ENCODE measurements around the gene DDX49. TPM values are rescaled to one million over a fixed set of nuclear protein-coding genes. Genes with fewer than 3 reads are reported as not detected.
"Not testable (repeated sequence)": the region's sequence is repeated elsewhere in the genome, so short reads cannot be mapped to it uniquely, and the experiment has no call there.

Gene DDX49
- total RNA-seq, 1 experiment from 2014 or later: 47.2 TPM

- in situ Hi-C loops (cut with HindIII; ENCODE audit: low pct_unique_long_range_greater_than_20kb, low sequenced_read_pairs): no loop called here
- peak; percentile 29 for DNase-seq (ENCODE audit: low read depth, low spot score)
Observed at GRCh38 chr19:18894254-18895037, 25.1 kb upstream of the DDX49 start.

GRCh38 chr19:18895038-18895823 lies 24.3 kb upstream of the DDX49 start:
- DNase-seq (ENCODE audit: low read depth, low spot score): peak; percentile 45
- in situ Hi-C loops (cut with HindIII; ENCODE audit: low pct_unique_long_range_greater_than_20kb, low sequenced_read_pairs): no loop called here

GRCh38 chr19:18895824-18896341 lies 23.6 kb upstream of the DDX49 start, which contains the start of gene CERS1:
TSS of gene CERS1 (minus strand) at chr19:18896158. CDS start at chr19:18896072, 86 bp downstream.
- in situ Hi-C loops (cut with HindIII; ENCODE audit: low pct_unique_long_range_greater_than_20kb, low sequenced_read_pairs): no loop called here
- peak; percentile 13 for DNase-seq (ENCODE audit: low read depth, low spot score)

GRCh38 chr19:18896421-18896841 lies 23.1 kb upstream of the DDX49 start:
- in situ Hi-C loops (cut with HindIII; ENCODE audit: low pct_unique_long_range_greater_than_20kb, low sequenced_read_pairs): no loop called here
- peak; percentile 55 for DNase-seq (ENCODE audit: low read depth, low spot score)

GRCh38 chr19:18897094-18898029 lies 22.2 kb upstream of the DDX49 start:
- in situ Hi-C loops (cut with HindIII; ENCODE audit: low pct_unique_long_range_greater_than_20kb, low sequenced_read_pairs): no loop called here

GRCh38 chr19:18898081-18898606 lies 21.4 kb upstream of the DDX49 start:
- DNase-seq (ENCODE audit: low read depth, low spot score): no peak
- in situ Hi-C loops (cut with HindIII; ENCODE audit: low pct_unique_long_range_greater_than_20kb, low sequenced_read_pairs): no loop called here

More at GRCh38 chr19:18897094-18898029, 22.2 kb upstream of the DDX49 start:
- no peak for DNase-seq (ENCODE audit: low read depth, low spot score)

GRCh38 chr19:18898607-18899408 lies 20.7 kb upstream of the DDX49 start:
- in situ Hi-C loops (cut with HindIII; ENCODE audit: low pct_unique_long_range_greater_than_20kb, low sequenced_read_pairs): no loop called here
- no peak for DNase-seq (ENCODE audit: low read depth, low spot score)

- DNase-seq (ENCODE audit: low read depth, low spot score): no peak
- in situ Hi-C loops (cut with HindIII; ENCODE audit: low pct_unique_long_range_greater_than_20kb, low sequenced_read_pairs): no loop called here
Observed at GRCh38 chr19:18899624-18900560, 19.6 kb upstream of the DDX49 start.

GRCh38 chr19:18900700-18901481 lies 18.6 kb upstream of the DDX49 start:
- in situ Hi-C loops (cut with HindIII; ENCODE audit: low pct_unique_long_range_greater_than_20kb, low sequenced_read_pairs): no loop called here

GRCh38 chr19:18901491-18901890 lies 18.0 kb upstream of the DDX49 start:
- in situ Hi-C loops (cut with HindIII; ENCODE audit: low pct_unique_long_range_greater_than_20kb, low sequenced_read_pairs): no loop called here
- DNase-seq (ENCODE audit: low read depth, low spot score): no peak

More at GRCh38 chr19:18900700-18901481, 18.6 kb upstream of the DDX49 start:
- DNase-seq (ENCODE audit: low read depth, low spot score): no peak

GRCh38 chr19:18902519-18902918 lies 17.0 kb upstream of the DDX49 start:
- in situ Hi-C loops (cut with HindIII; ENCODE audit: low pct_unique_long_range_greater_than_20kb, low sequenced_read_pairs); DNase-seq (ENCODE audit: low read depth, low spot score): not testable (repeated sequence)

GRCh38 chr19:18903156-18904037 lies 16.1 kb upstream of the DDX49 start:
- in situ Hi-C loops (cut with HindIII; ENCODE audit: low pct_unique_long_range_greater_than_20kb, low sequenced_read_pairs): no loop called here
- DNase-seq (ENCODE audit: low read depth, low spot score): no peak

GRCh38 chr19:18904334-18905057 lies 15.0 kb upstream of the DDX49 start:
- no peak for DNase-seq (ENCODE audit: low read depth, low spot score)
- in situ Hi-C loops (cut with HindIII; ENCODE audit: low pct_unique_long_range_greater_than_20kb, low sequenced_read_pairs): no loop called here

All from SK-MEL-5 (cell line).